Measurements from ENCODE around the gene C1QTNF5. TPM values are rescaled to one million over a fixed set of nuclear protein-coding genes. Genes with fewer than 3 reads are reported as not detected.

C1QTNF5 gene
- polyA plus RNA-seq, 2 donors = 4.8 to 6.7 TPM

- Histone ChIP-seq H3K4me3 (ENCODE audit: low read depth in 1 of 2, low read length in 2 of 2) (no peak overlapping the region), H3K4me1 (ENCODE audit: control insufficient read depth in 2 of 2, insufficient read depth in 2 of 2, low read length in 1 of 2) (peaks cover 15 to 28% of the 10 kb centered on the region in 2 donors), H3K36me3 (ENCODE audit: control insufficient read depth in 2 of 2, insufficient read depth in 2 of 2, low read length in 1 of 2) (no peaks in the 10 kb centered on the region), H3K9me3 (ENCODE audit: control insufficient read depth in 2 of 2, insufficient read depth in 1 of 2, low read depth in 1 of 2, low read length in 1 of 2) (no peaks in the 10 kb centered on the region), H3K27ac (ENCODE audit: low read depth in 2 of 2, low read length in 1 of 2) (no peak overlapping the region), H3K27me3 (ENCODE audit: control insufficient read depth in 1 of 2, insufficient read depth in 2 of 2, low read length in 2 of 2) (no peaks in the 10 kb centered on the region)
- WGBS, 2 donors = 75 to 83% methylated on average over 23 of the region's 23 CpGs
Observed at GRCh38 chr11:119373059-119373920, 32.6 kb upstream of the C1QTNF5 start.

GRCh38 chr11:119372260-119373058 is 31.8 kb upstream of the C1QTNF5 start:
- no peaks in the 10 kb centered on the region for H3K9me3 ChIP-seq (ENCODE audit: control insufficient read depth in 2 of 2, insufficient read depth in 1 of 2, low read depth in 1 of 2, low read length in 1 of 2)
- WGBS, 2 donors = 82 to 90% methylated on average over 25 to 26 of the region's 26 CpGs
- peaks cover 16 to 29% of the 10 kb centered on the region in 2 donors for H3K4me1 ChIP-seq (ENCODE audit: control insufficient read depth in 2 of 2, insufficient read depth in 2 of 2, low read length in 1 of 2)
- no peak overlapping the region for H3K4me3 ChIP-seq (ENCODE audit: low read depth in 1 of 2, low read length in 2 of 2)
- no peaks in the 10 kb centered on the region for H3K27me3 ChIP-seq (ENCODE audit: control insufficient read depth in 1 of 2, insufficient read depth in 2 of 2, low read length in 2 of 2)
- peak overlapping the region in 1 of 2 donors; percentile 90 for H3K27ac ChIP-seq (ENCODE audit: low read depth in 2 of 2, low read length in 1 of 2)
- no peaks in the 10 kb centered on the region for H3K36me3 ChIP-seq (ENCODE audit: control insufficient read depth in 2 of 2, insufficient read depth in 2 of 2, low read length in 1 of 2)

- Histone ChIP-seq H3K27me3 (ENCODE audit: control insufficient read depth in 1 of 2, insufficient read depth in 2 of 2, low read length in 2 of 2) (no peaks in the 10 kb centered on the region), H3K36me3 (ENCODE audit: control insufficient read depth in 2 of 2, insufficient read depth in 2 of 2, low read length in 1 of 2) (no peaks in the 10 kb centered on the region), H3K9me3 (ENCODE audit: control insufficient read depth in 2 of 2, insufficient read depth in 1 of 2, low read depth in 1 of 2, low read length in 1 of 2) (no peaks in the 10 kb centered on the region), H3K4me3 (ENCODE audit: low read depth in 1 of 2, low read length in 2 of 2) (no peak overlapping the region), H3K4me1 (ENCODE audit: control insufficient read depth in 2 of 2, insufficient read depth in 2 of 2, low read length in 1 of 2) (peaks cover 17 to 31% of the 10 kb centered on the region in 2 donors), H3K27ac (ENCODE audit: low read depth in 2 of 2, low read length in 1 of 2) (peak overlapping the region; percentile 87 to 90)
- WGBS, 2 donors = 35 to 43% methylated on average over 8 of the region's 8 CpGs
Observed at GRCh38 chr11:119371778-119372182, 31.1 kb upstream of the C1QTNF5 start.

GRCh38 chr11:119371067-119371601 is 30.5 kb upstream of the C1QTNF5 start:
- H3K9me3 ChIP-seq (ENCODE audit: control insufficient read depth in 2 of 2, insufficient read depth in 1 of 2, low read depth in 1 of 2, low read length in 1 of 2) = no peaks in the 10 kb centered on the region
- no peaks in the 10 kb centered on the region for H3K27me3 ChIP-seq (ENCODE audit: control insufficient read depth in 1 of 2, insufficient read depth in 2 of 2, low read length in 2 of 2)
- H3K4me1 ChIP-seq (ENCODE audit: control insufficient read depth in 2 of 2, insufficient read depth in 2 of 2, low read length in 1 of 2) = peaks cover 17 to 30% of the 10 kb centered on the region in 2 donors

GRCh38 chr11:119370486-119371046 is 29.9 kb upstream of the C1QTNF5 start:
- peaks cover 16 to 26% of the 10 kb centered on the region in 2 donors for H3K4me1 ChIP-seq (ENCODE audit: control insufficient read depth in 2 of 2, insufficient read depth in 2 of 2, low read length in 1 of 2)
- no peaks in the 10 kb centered on the region for H3K9me3 ChIP-seq (ENCODE audit: control insufficient read depth in 2 of 2, insufficient read depth in 1 of 2, low read depth in 1 of 2, low read length in 1 of 2)
- no peak overlapping the region for H3K4me3 ChIP-seq (ENCODE audit: low read depth in 1 of 2, low read length in 2 of 2)
- no peaks in the 10 kb centered on the region for H3K36me3 ChIP-seq (ENCODE audit: control insufficient read depth in 2 of 2, insufficient read depth in 2 of 2, low read length in 1 of 2)
- H3K27ac ChIP-seq (ENCODE audit: low read depth in 2 of 2, low read length in 1 of 2) = peak overlapping the region; percentile 87 to 90
- WGBS, 2 donors = 43% methylated on average over 8 of the region's 8 CpGs
- H3K27me3 ChIP-seq (ENCODE audit: control insufficient read depth in 1 of 2, insufficient read depth in 2 of 2, low read length in 2 of 2) = no peaks in the 10 kb centered on the region

More at GRCh38 chr11:119371067-119371601, 30.5 kb upstream of the C1QTNF5 start:
- H3K36me3 ChIP-seq (ENCODE audit: control insufficient read depth in 2 of 2, insufficient read depth in 2 of 2, low read length in 1 of 2) = no peaks in the 10 kb centered on the region
- 64 to 70% methylated on average over 8 of the region's 8 CpGs for WGBS, 2 donors
- H3K27ac ChIP-seq (ENCODE audit: low read depth in 2 of 2, low read length in 1 of 2) = peak overlapping the region; percentile 87 to 90
- no peak overlapping the region for H3K4me3 ChIP-seq (ENCODE audit: low read depth in 1 of 2, low read length in 2 of 2)

GRCh38 chr11:119369132-119369925 is 28.6 kb upstream of the C1QTNF5 start:
- no peak overlapping the region for H3K4me3 ChIP-seq (ENCODE audit: low read depth in 1 of 2, low read length in 2 of 2)
- peak overlapping the region; percentile 92 to 96 for H3K27ac ChIP-seq (ENCODE audit: low read depth in 2 of 2, low read length in 1 of 2)
- no peaks in the 10 kb centered on the region for H3K27me3 ChIP-seq (ENCODE audit: control insufficient read depth in 1 of 2, insufficient read depth in 2 of 2, low read length in 2 of 2)
- 47 to 62% methylated on average over 13 of the region's 13 CpGs for WGBS, 2 donors
- H3K4me1 ChIP-seq (ENCODE audit: control insufficient read depth in 2 of 2, insufficient read depth in 2 of 2, low read length in 1 of 2) = peaks cover 16 to 28% of the 10 kb centered on the region in 2 donors
- H3K36me3 ChIP-seq (ENCODE audit: control insufficient read depth in 2 of 2, insufficient read depth in 2 of 2, low read length in 1 of 2) = no peaks in the 10 kb centered on the region
- H3K9me3 ChIP-seq (ENCODE audit: control insufficient read depth in 2 of 2, insufficient read depth in 1 of 2, low read depth in 1 of 2, low read length in 1 of 2) = no peaks in the 10 kb centered on the region

GRCh38 chr11:119368121-119369034 is 27.7 kb upstream of the C1QTNF5 start:
- 28 to 31% methylated on average over 17 of the region's 17 CpGs for WGBS, 2 donors
- Histone ChIP-seq H3K27me3 (ENCODE audit: control insufficient read depth in 1 of 2, insufficient read depth in 2 of 2, low read length in 2 of 2) (no peaks in the 10 kb centered on the region), H3K4me1 (ENCODE audit: control insufficient read depth in 2 of 2, insufficient read depth in 2 of 2, low read length in 1 of 2) (peaks cover 14 to 30% of the 10 kb centered on the region in 2 donors), H3K27ac (ENCODE audit: low read depth in 2 of 2, low read length in 1 of 2) (peak overlapping the region; percentile 92 to 96), H3K36me3 (ENCODE audit: control insufficient read depth in 2 of 2, insufficient read depth in 2 of 2, low read length in 1 of 2) (no peaks in the 10 kb centered on the region), H3K4me3 (ENCODE audit: low read depth in 1 of 2, low read length in 2 of 2) (no peak overlapping the region), H3K9me3 (ENCODE audit: control insufficient read depth in 2 of 2, insufficient read depth in 1 of 2, low read depth in 1 of 2, low read length in 1 of 2) (no peaks in the 10 kb centered on the region)

GRCh38 chr11:119367661-119368120 is 27.0 kb upstream of the C1QTNF5 start:
- peak overlapping the region; percentile 92 to 96 for H3K27ac ChIP-seq (ENCODE audit: low read depth in 2 of 2, low read length in 1 of 2)
- WGBS, 2 donors = 41 to 53% methylated on average over 9 of the region's 9 CpGs
- H3K27me3 ChIP-seq (ENCODE audit: control insufficient read depth in 1 of 2, insufficient read depth in 2 of 2, low read length in 2 of 2) = no peaks in the 10 kb centered on the region

More at GRCh38 chr11:119367661-119368120, 27.0 kb upstream of the C1QTNF5 start:
- Histone ChIP-seq H3K4me1 (ENCODE audit: control insufficient read depth in 2 of 2, insufficient read depth in 2 of 2, low read length in 1 of 2) (peaks cover 14 to 33% of the 10 kb centered on the region in 2 donors), H3K4me3 (ENCODE audit: low read depth in 1 of 2, low read length in 2 of 2) (no peak overlapping the region), H3K36me3 (ENCODE audit: control insufficient read depth in 2 of 2, insufficient read depth in 2 of 2, low read length in 1 of 2) (no peaks in the 10 kb centered on the region), H3K9me3 (ENCODE audit: control insufficient read depth in 2 of 2, insufficient read depth in 1 of 2, low read depth in 1 of 2, low read length in 1 of 2) (no peaks in the 10 kb centered on the region)
